CD4-positive, alpha-beta T cell treated with Interleukin-4 for 1 hour (primary cell): ENCODE measurements around the gene FGF7.
"Not testable (repeated sequence)": the region's sequence is repeated elsewhere in the genome, so short reads cannot be mapped to it uniquely, and the experiment has no call there.

Source experiments
- DNase-seq, 2 donors: peaks; one replicate each; pipeline ENCODE4 v3.0.0-alpha.2; 2020 to 2022

Gene FGF7

GRCh38 chr15:49423021-49423420 lies at the start of gene FGF7:
FGF7 (plus strand) TSS chr15:49423242; CDS start chr15:49424298, 1,056 bp downstream.
- no peak for DNase-seq

- DNase-seq: no peak
Measured at GRCh38 chr15:49379996-49380395, 43.0 kb upstream of the FGF7 start.

GRCh38 chr15:49380912-49381311 lies 42.1 kb upstream of the FGF7 start:
- DNase-seq: no peak

- DNase-seq: no peak
Measured at GRCh38 chr15:49382394-49382793, 40.6 kb upstream of the FGF7 start.

- DNase-seq: no peak
Measured at GRCh38 chr15:49383266-49383665, 39.8 kb upstream of the FGF7 start.

- no peak for DNase-seq
Measured at GRCh38 chr15:49387471-49387870, 35.6 kb upstream of the FGF7 start.

GRCh38 chr15:49402515-49403296 lies 20.3 kb upstream of the FGF7 start:
- DNase-seq: not testable (repeated sequence)

GRCh38 chr15:49406352-49407118 lies 16.5 kb upstream of the FGF7 start:
- DNase-seq: no peak

GRCh38 chr15:49410641-49411040 lies 12.4 kb upstream of the FGF7 start:
- no peak for DNase-seq

GRCh38 chr15:49412797-49413196 lies 10.2 kb upstream of the FGF7 start:
- DNase-seq: no peak

- DNase-seq: no peak
Measured at GRCh38 chr15:49415149-49415548, 7.9 kb upstream of the FGF7 start.

- no peak for DNase-seq
Measured at GRCh38 chr15:49415638-49416037, 7.4 kb upstream of the FGF7 start.

- DNase-seq: no peak
Measured at GRCh38 chr15:49418811-49419210, 4.2 kb upstream of the FGF7 start.

- peak; percentile 32 to 69 for DNase-seq
Measured at GRCh38 chr15:49421991-49422390, 1.1 kb upstream of the FGF7 start.

GRCh38 chr15:49423901-49424550 lies 984 bp downstream of the FGF7 start:
- no peak for DNase-seq

- DNase-seq: no peak
Measured at GRCh38 chr15:49424954-49425353, 1.9 kb downstream of the FGF7 start.

GRCh38 chr15:49427372-49427771 lies 4.3 kb downstream of the FGF7 start:
- no peak for DNase-seq

GRCh38 chr15:49428409-49429095 lies 5.5 kb downstream of the FGF7 start:
- DNase-seq: no peak

- DNase-seq: no peak
Measured at GRCh38 chr15:49430046-49430445, 7.0 kb downstream of the FGF7 start.

- no peak for DNase-seq
Measured at GRCh38 chr15:49435174-49435573, 12.1 kb downstream of the FGF7 start.

GRCh38 chr15:49436751-49437150 lies 13.7 kb downstream of the FGF7 start:
- DNase-seq: no peak

- peak in 1 of 2 donors; percentile 22 for DNase-seq
Measured at GRCh38 chr15:49438962-49439631, 16.1 kb downstream of the FGF7 start.
